Mammary epithelial cell (primary cell): ENCODE data around the gene DET1.

Experiments
- CTCF ChIP-seq, 2 donors: IDR thresholded peaks in 1 of 2; conservative IDR thresholded peaks in 1 of 2; 2 replicates each; pipeline ENCODE4 v1.5.1; 2011 to 2012; ENCODE audit warnings: inconsistent platforms in 2 of 2, low read length in 2 of 2, mild to moderate bottlenecking in 2 of 2, control low read depth in 1 of 2, low read depth in 1 of 2; ENCODE audit not compliant: insufficient read depth in 1 of 2; ENCODE audit errors: extremely low read depth in 1 of 2
- EZH2 ChIP-seq: IDR thresholded peaks from 2 replicates; pipeline ENCODE4 v1.6.1; 2012; ENCODE audit warnings: low read length, inconsistent platforms, borderline replicate concordance

- TF ChIP-seq CTCF (conservative IDR thresholded peaks at IDR 0.05 in 1 of 2, IDR thresholded peaks at IDR 0.05 in 1 of 2; ENCODE audit: extremely low read depth in 1 of 2, insufficient read depth in 1 of 2, low read depth in 1 of 2, low read length in 2 of 2) (no peak), EZH2 (no peak)
Observed at GRCh38 chr15:88574077-88574476, 27.6 kb upstream of the DET1 start.
